CD8-positive, alpha-beta memory T cell (primary cell): ENCODE results near the gene DENND1A. TPM values are rescaled to one million over a fixed set of nuclear protein-coding genes. Genes with fewer than 3 reads are reported as not detected.

Experiments
- CTCF ChIA-PET: fragments of 350-600 bp; sonication (Branson Sonifier 250); formaldehyde crosslinking; loops from one replicate; lab custom pipeline; 2021; ENCODE audit warnings: antibody characterized with exemption; lab: Charles Lee
- POLR2A ChIA-PET: fragments of 350-600 bp; sonication (Branson Sonifier 250); formaldehyde crosslinking; loops from one replicate; lab custom pipeline; 2021; ENCODE audit warnings: antibody characterized with exemption; lab: Charles Lee
- DNase-seq, 5 donors: peaks; one replicate each; pipeline versions ENCODE4 v3.0.0 to v3.0.0-alpha.2; 2020 to 2022; ENCODE audit warnings: mixed read lengths in 1 of 5
- H3K27ac ChIP-seq: one replicate; pipeline ENCODE4 v1.7.0; 2013; ENCODE audit warnings: low read depth, mild to moderate bottlenecking, low read length, moderate library complexity
- H3K27me3 ChIP-seq: 2 replicates; pipeline ENCODE4 v1.7.0; 2013; ENCODE audit warnings: low read length, mild to moderate bottlenecking; ENCODE audit not compliant: insufficient read depth, poor library complexity, severe bottlenecking
- H3K36me3 ChIP-seq: 2 replicates; pipeline ENCODE4 v1.7.0; 2013; ENCODE audit warnings: mild to moderate bottlenecking, low read length, moderate library complexity; ENCODE audit not compliant: insufficient read depth
- H3K4me1 ChIP-seq: 2 replicates; pipeline ENCODE4 v1.7.0; 2013; ENCODE audit warnings: mild to moderate bottlenecking, low read length, moderate library complexity; ENCODE audit not compliant: insufficient read depth
- H3K4me3 ChIP-seq: 2 replicates; pipeline ENCODE4 v1.7.0; 2013; ENCODE audit warnings: mild to moderate bottlenecking, low read length
- H3K9me3 ChIP-seq: 2 replicates; pipeline ENCODE4 v1.7.0; 2013; ENCODE audit warnings: mild to moderate bottlenecking, low read length
- H3K27ac Mint-ChIP-seq, 8 donors: one replicate each; pipeline ENCODE4 v1.8.0; 2020 to 2021; ENCODE audit warnings: mixed read lengths in 8 of 8, mild to moderate bottlenecking in 6 of 8, inconsistent platforms in 3 of 8, moderate library complexity in 3 of 8
- H3K27me3 Mint-ChIP-seq, 2 donors: one replicate each; pipeline ENCODE4 v1.8.0; 2020 to 2021; ENCODE audit warnings: mixed read lengths in 2 of 2, mild to moderate bottlenecking in 1 of 2, moderate library complexity in 1 of 2
- H3K36me3 Mint-ChIP-seq, 3 donors: one replicate each; pipeline ENCODE4 v1.8.0; 2020 to 2021; ENCODE audit warnings: mixed read lengths in 3 of 3, inconsistent platforms in 1 of 3, mild to moderate bottlenecking in 1 of 3
- H3K4me1 Mint-ChIP-seq, 3 donors: one replicate each; pipeline ENCODE4 v1.8.0; 2020 to 2021; ENCODE audit warnings: mixed read lengths in 3 of 3, inconsistent platforms in 1 of 3, mild to moderate bottlenecking in 1 of 3
- H3K4me3 Mint-ChIP-seq, 7 donors: one replicate each; pipeline ENCODE4 v1.8.0; 2020 to 2021; ENCODE audit warnings: mixed read lengths in 7 of 7, mild to moderate bottlenecking in 6 of 7, moderate library complexity in 4 of 7, inconsistent platforms in 2 of 7
- H3K9me3 Mint-ChIP-seq, 5 donors: one replicate each; pipeline ENCODE4 v1.8.0; 2020 to 2022; ENCODE audit warnings: mixed read lengths in 5 of 5, mild to moderate bottlenecking in 3 of 5, moderate library complexity in 2 of 5, inconsistent platforms in 1 of 5
- polyA plus RNA-seq: library from polyadenylated mRNA; unstranded; fragments of 300-500 nt; fragmentation: Illumina TruSeq; gene quantifications from one replicate; pipeline ENCODE4 v1.2.3, GENCODE V29; 2021
- total RNA-seq, 2 experiments: library from RNA; stranded (reverse); gene quantifications; one replicate each; pipeline ENCODE4 v1.2.3, GENCODE V29; 2021

Gene DENND1A
- total and polyA plus RNA-seq, 3 experiments from 2014 or later, result 7.2 to 15.1 (median 15.0) TPM

DNA sequence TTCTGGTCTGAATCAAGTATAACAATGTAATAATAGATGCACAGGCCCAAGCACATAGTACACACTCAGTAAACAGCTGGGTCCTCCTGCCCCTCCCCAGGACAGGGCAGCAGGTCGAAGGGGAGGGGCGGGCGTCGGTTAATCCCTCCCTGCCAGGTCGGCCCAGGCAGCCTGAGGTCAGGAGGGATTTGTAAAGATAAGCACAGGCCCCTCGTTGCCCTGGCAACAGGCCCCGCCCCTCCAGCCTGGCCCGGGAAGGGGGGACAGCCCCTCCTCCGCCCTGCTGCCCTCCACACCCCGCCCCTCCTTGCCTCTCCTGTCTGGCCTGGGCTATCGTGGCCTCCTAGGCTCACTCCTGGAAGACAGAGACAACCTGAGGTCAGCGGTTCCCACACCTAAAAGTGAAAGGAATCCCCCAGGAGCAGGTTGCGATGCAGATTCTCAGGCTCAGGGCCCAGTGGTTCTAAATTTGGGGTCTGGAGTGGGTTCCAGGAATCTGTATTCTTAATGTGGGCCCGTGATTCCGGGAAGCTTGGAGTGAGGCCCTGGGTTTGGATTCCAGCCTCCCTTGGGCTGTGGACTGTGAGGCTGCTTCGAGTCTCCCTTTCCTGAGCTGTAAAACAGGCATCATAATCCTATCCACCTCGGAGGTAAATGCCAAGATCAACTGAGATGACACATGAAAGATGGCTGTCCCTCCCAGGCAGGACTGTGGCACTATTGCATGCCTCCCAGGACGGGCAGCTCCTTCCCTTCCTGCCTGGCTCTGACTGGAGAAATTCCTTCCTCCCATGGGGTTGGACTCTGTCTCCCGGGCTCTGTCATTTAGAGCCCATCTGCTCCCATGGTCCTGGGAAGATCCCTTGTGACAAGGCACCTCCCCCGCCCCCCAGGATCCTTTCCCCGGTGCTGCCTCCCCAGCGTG, 569.5 kb downstream of the DENND1A start:
- H3K4me1 Mint-ChIP-seq, result peaks cover 5 to 20% (median 12%) of the 10 kb centered on the region in 3 donors
- H3K27ac ChIP-seq, result peak overlapping the region; percentile 48
- peaks cover 12% of the 10 kb centered on the region for H3K4me1 ChIP-seq
- H3K9me3 ChIP-seq, result no peaks in the 10 kb centered on the region
- no peaks in the 10 kb centered on the region for H3K9me3 Mint-ChIP-seq
- no peaks in the 10 kb centered on the region for H3K36me3 Mint-ChIP-seq
- H3K27me3 Mint-ChIP-seq, result peaks cover 1 to 8% of the 10 kb centered on the region in 2 donors
- peak in 2 of 5 donors; percentile 34 to 63 for DNase-seq
- H3K36me3 ChIP-seq, result no peaks in the 10 kb centered on the region
- no peaks in the 10 kb centered on the region for H3K27me3 ChIP-seq
- H3K4me3 ChIP-seq, result no peak overlapping the region
- H3K27ac Mint-ChIP-seq, result no peak overlapping the region
- ChIA-PET POLR2A (no interaction called here), CTCF (interaction anchor here (2.3 kb wide), 1 partner anchor 10 kb away, joined by 12 read pairs; no protein-coding TSS in a partner anchor)
- H3K4me3 Mint-ChIP-seq, result no peak overlapping the region

DNA sequence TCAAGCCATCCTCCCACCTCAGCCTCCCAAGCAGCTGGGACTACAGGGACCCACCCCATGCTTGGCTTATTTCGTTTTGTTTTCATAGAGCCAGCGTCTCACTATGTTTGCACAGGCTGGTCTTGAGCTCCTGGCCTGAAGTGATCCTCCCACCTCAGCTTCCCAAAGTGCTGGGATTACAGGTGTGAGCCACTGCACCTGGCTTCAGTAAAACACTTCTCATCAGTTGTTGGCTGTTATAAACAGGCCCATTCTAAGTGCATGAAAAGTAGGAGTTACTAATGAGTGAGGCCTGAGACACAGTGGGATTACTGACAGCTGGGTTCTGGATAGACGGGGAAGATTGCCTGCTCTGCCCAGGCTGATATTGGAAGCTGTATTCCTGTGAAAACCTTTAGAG, 570.4 kb downstream of the DENND1A start:
- H3K4me3 Mint-ChIP-seq, result no peak overlapping the region
- peaks cover 12% of the 10 kb centered on the region for H3K4me1 ChIP-seq
- no peak overlapping the region for H3K4me3 ChIP-seq
- H3K27ac ChIP-seq, result peak overlapping the region; percentile 28
- peaks cover 5 to 20% (median 12%) of the 10 kb centered on the region in 3 donors for H3K4me1 Mint-ChIP-seq
- no peaks in the 10 kb centered on the region for H3K36me3 Mint-ChIP-seq
- ChIA-PET POLR2A (no interaction called here), CTCF (interaction anchor here (2.3 kb wide), 1 partner anchor 9 kb away, joined by 12 read pairs; no protein-coding TSS in a partner anchor)
- H3K36me3 ChIP-seq, result no peaks in the 10 kb centered on the region
- no peak overlapping the region for H3K27ac Mint-ChIP-seq
- no peaks in the 10 kb centered on the region for H3K27me3 ChIP-seq
- no peaks in the 10 kb centered on the region for H3K9me3 Mint-ChIP-seq
- peak in 1 of 5 donors; percentile 10 for DNase-seq
- H3K27me3 Mint-ChIP-seq, result peaks cover 1 to 10% of the 10 kb centered on the region in 2 donors
- no peaks in the 10 kb centered on the region for H3K9me3 ChIP-seq

DNA sequence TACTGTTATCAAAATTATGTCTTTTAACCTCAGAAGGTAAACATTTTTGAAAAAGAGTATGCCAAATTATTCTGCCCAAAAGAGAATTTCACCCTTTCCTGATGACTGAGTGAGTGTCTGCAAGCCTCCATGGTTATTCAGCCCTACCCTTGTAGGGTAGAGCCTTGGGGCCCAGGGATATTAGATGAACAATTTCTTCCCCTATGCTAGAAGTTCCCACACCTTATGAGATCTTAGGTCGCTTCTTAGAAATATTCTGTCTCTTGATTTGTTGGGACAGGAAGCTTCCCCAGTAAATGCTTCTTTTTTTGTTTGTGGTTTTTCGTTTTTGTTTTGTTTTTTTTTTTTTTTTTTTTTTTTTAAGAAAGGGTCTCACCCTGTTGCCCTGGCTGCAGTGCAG, 570.8 kb downstream of the DENND1A start:
- Histone ChIP-seq H3K4me1 (peaks cover 14% of the 10 kb centered on the region), H3K36me3 (no peaks in the 10 kb centered on the region), H3K4me3 (no peak overlapping the region), H3K27ac (no peak overlapping the region), H3K27me3 (no peaks in the 10 kb centered on the region), H3K9me3 (no peaks in the 10 kb centered on the region)
- peaks cover 6 to 20% (median 14%) of the 10 kb centered on the region in 3 donors for H3K4me1 Mint-ChIP-seq
- H3K9me3 Mint-ChIP-seq, result no peaks in the 10 kb centered on the region
- ChIA-PET POLR2A (no interaction called here), CTCF (interaction anchor here (2.3 kb wide), 1 partner anchor 9 kb away, joined by 12 read pairs; no protein-coding TSS in a partner anchor)
- no peaks in the 10 kb centered on the region for H3K36me3 Mint-ChIP-seq
- DNase-seq, result no peak
- H3K27me3 Mint-ChIP-seq, result peaks cover 1 to 12% of the 10 kb centered on the region in 2 donors
- no peak overlapping the region for H3K4me3 Mint-ChIP-seq
- H3K27ac Mint-ChIP-seq, result peak overlapping the region in 1 of 8 donors; percentile 73

DNA sequence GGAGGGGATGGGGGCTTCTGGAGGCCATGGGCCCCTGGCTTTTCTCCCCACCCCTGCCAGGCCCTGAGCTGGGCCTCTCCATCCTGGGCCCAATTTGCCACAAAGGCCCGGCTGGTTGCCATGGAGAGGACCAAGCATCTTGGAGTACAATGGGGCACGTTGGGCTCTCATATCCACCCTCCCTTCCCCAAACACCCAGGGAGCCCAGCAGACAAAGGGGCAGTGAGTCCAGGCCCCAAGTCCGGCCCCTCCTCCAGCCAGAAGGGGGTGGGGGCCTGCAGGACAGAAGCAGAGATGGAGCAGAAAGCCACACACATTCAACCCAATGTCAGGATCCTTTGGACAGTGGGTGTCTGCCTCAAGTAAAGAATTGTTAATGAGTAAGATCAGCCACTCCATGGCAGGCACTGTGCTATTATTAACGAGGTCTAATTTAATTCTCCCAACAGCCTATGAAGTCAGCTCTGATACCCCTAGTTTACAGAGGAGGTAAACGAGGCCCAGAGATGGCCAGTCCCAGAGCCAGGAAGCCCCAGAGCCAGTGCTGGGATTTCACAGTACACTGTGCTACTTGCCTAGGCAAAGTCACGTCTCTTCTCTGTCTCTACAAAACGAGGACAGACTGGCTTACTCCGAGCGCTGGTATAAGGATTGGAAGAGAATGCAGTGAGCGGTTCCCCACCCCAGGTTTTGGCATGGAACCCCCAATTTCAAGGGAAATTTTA, 571.6 kb downstream of the DENND1A start:
- Mint-ChIP-seq H3K27ac (peak overlapping the region in 1 of 8 donors; percentile 72), H3K27me3 (peaks cover 1 to 14% of the 10 kb centered on the region in 2 donors), H3K36me3 (no peaks in the 10 kb centered on the region), H3K4me3 (no peak overlapping the region), H3K9me3 (no peaks in the 10 kb centered on the region), H3K4me1 (peaks cover 7 to 20% (median 16%) of the 10 kb centered on the region in 3 donors)
- ChIA-PET POLR2A (no interaction called here), CTCF (no interaction called here)
- DNase-seq, result no peak
- Histone ChIP-seq H3K9me3 (no peaks in the 10 kb centered on the region), H3K36me3 (no peaks in the 10 kb centered on the region), H3K4me3 (no peak overlapping the region), H3K27me3 (no peaks in the 10 kb centered on the region), H3K27ac (no peak overlapping the region), H3K4me1 (peaks cover 17% of the 10 kb centered on the region)

DNA sequence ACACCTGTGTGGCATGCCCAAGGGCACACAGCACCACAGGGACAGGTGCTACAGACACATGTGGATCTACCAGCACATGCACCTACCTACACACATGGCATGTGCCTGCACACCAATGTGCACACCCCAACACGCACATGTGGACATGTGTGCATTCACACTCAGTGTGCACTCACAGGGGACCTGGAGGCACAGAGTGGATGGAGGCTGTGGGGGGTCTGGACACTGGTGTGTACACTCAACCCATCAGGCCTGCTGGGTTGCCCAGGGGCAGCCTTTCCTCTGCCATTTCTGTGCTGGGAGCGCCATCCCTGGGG, 572.2 kb downstream of the DENND1A start:
- DNase-seq, result no peak
- H3K27me3 Mint-ChIP-seq, result peaks cover 1 to 15% of the 10 kb centered on the region in 2 donors
- no peaks in the 10 kb centered on the region for H3K9me3 Mint-ChIP-seq
- H3K4me3 ChIP-seq, result no peak overlapping the region
- H3K36me3 ChIP-seq, result no peaks in the 10 kb centered on the region
- H3K4me1 Mint-ChIP-seq, result peaks cover 7 to 20% (median 16%) of the 10 kb centered on the region in 3 donors
- no peak overlapping the region for H3K27ac ChIP-seq
- H3K27me3 ChIP-seq, result no peaks in the 10 kb centered on the region
- H3K9me3 ChIP-seq, result no peaks in the 10 kb centered on the region
- no peaks in the 10 kb centered on the region for H3K36me3 Mint-ChIP-seq
- H3K4me1 ChIP-seq, result peaks cover 17% of the 10 kb centered on the region
- no peak overlapping the region for H3K4me3 Mint-ChIP-seq
- POLR2A ChIA-PET, result no interaction called here
- CTCF ChIA-PET, result no interaction called here
- no peak overlapping the region for H3K27ac Mint-ChIP-seq

DNA sequence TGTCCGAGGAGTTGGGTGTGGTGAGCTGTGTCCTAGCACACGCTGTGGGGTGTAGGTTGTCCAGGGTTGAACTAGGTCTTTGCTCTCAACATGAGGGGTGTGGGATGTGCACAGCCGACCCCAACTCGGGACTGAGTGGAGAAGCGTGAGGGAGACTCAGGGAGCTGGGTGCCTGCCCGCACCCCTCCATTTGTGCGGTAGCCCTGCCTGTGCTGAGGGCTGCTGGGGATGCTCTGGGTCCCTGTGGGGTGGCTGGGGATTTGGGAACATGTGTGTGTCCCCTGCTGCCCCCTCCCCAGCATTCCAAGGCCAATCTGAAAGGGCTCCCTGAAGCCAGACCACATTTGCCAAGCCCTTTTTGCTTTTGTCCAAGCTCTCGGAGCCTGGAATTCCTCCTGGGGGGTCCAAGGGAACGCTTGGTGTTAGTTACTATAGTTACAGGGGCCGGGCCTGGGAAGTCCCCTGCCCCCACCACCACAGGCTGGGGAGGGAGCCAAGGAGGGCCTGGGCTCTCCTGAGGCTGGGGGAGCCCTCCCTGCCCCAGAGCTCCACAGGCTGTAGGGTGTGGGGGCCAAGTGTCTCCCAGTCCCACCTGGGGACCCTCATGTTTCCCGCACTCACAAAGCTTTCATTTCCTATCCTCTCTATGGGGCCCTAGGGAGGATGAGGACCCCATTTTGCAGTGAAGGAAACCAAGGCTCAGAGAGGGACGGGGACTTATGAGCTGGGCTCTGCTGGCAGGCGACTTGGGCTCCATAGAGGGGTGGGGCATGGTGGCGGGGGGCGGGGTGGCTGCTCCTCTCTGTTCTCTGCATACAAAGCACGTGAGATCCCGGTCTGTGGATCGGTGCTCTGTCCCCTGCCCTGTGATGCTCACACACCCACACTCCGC, 572.8 kb downstream of the DENND1A start:
- CTCF ChIA-PET, result no interaction called here
- no peaks in the 10 kb centered on the region for H3K36me3 Mint-ChIP-seq
- no peak overlapping the region for H3K27ac Mint-ChIP-seq

DNA sequence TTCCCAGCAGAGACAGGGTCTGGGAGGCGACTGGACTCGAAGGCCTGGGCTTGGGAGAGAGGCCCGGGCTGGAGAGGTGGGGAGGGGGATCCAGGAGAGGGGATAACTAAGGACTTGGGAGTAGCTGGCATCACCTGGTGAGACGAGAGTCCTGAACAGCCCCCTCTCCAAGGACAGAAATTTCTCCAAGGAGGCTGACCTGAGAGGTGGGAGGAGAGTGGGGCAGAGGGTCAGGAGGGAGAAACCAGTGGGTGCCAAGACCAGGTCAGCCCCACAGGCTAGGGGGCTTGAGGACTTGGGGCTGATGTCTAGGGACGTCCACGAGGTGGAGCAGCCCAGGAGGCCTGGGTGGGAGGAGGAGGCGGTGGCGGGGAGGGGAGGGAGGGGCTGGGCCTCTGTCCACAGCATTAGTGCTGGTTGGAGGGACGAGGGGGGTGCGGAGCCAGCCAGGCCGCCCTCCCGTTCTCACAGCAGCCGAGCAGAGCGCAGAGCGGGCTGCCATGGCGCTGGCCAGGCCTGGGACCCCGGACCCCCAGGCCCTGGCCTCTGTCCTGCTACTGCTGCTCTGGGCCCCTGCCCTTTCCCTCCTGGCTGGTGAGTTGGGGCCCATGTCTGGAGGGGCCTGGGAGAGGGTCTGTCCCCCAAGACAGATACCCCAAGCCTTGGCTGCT, 574.0 kb downstream of the DENND1A start, which contains the start of gene CRB2:
CRB2 (plus strand) TSS at position 437 of the 671 bp plus-strand sequence; CDS start at position 501, 64 bp downstream.
- H3K4me3 Mint-ChIP-seq, result no peak within 1 kb of the TSS
- CTCF ChIA-PET, result no interaction called here
- peaks cover 7 to 20% (median 16%) of the 10 kb centered on the region in 3 donors for H3K4me1 Mint-ChIP-seq
- Histone ChIP-seq H3K27me3 (no peaks in the 10 kb centered on the region), H3K4me1 (peaks cover 17% of the 10 kb centered on the region), H3K27ac (no peak within 1 kb of the TSS), H3K9me3 (no peaks in the 10 kb centered on the region), H3K36me3 (no peaks in the 10 kb centered on the region), H3K4me3 (no peak within 1 kb of the TSS)
- H3K36me3 Mint-ChIP-seq, result no peaks in the 10 kb centered on the region
- H3K9me3 Mint-ChIP-seq, result no peaks in the 10 kb centered on the region
- POLR2A ChIA-PET, result no interaction called here
- H3K27ac Mint-ChIP-seq, result no peak within 1 kb of the TSS
- no peak for DNase-seq
- H3K27me3 Mint-ChIP-seq, result peaks cover 3 to 20% of the 10 kb centered on the region in 2 donors

More for the DNA sequence above, 572.8 kb downstream of the DENND1A start:
- Mint-ChIP-seq H3K9me3 (no peaks in the 10 kb centered on the region), H3K4me3 (no peak overlapping the region), H3K4me1 (peaks cover 7 to 20% (median 16%) of the 10 kb centered on the region in 3 donors), H3K27me3 (peaks cover 1 to 20% of the 10 kb centered on the region in 2 donors)
- peaks cover 17% of the 10 kb centered on the region for H3K4me1 ChIP-seq
- H3K9me3 ChIP-seq, result no peaks in the 10 kb centered on the region
- H3K27ac ChIP-seq, result no peak overlapping the region
- no peak overlapping the region for H3K4me3 ChIP-seq
- H3K36me3 ChIP-seq, result no peaks in the 10 kb centered on the region
- no peak for DNase-seq
- POLR2A ChIA-PET, result no interaction called here
- H3K27me3 ChIP-seq, result no peaks in the 10 kb centered on the region
